Measurements from ENCODE around the gene PLA2G5.

DNA sequence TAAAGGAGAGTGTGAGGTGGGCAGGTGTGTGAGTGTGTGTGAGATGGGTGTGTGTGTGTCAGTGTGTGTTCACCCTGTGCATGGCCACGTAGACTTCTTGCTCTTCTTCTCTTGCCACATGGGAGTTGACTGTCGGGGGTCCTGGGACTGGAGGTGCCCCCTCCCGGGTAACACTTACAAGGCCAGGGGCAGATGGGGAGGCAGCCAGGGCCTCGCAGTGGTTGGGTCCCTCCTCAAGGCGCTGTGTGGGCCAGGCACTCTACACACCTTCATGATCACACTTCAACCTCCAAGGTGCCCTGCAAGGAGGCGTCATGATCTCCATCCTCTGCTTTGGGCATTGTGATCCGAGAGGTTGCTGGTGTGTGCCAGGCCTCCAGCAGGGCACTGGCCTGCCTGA lies 71.5 kb downstream of the PLA2G5 start:
- TF ChIP-seq, protein P1, sequence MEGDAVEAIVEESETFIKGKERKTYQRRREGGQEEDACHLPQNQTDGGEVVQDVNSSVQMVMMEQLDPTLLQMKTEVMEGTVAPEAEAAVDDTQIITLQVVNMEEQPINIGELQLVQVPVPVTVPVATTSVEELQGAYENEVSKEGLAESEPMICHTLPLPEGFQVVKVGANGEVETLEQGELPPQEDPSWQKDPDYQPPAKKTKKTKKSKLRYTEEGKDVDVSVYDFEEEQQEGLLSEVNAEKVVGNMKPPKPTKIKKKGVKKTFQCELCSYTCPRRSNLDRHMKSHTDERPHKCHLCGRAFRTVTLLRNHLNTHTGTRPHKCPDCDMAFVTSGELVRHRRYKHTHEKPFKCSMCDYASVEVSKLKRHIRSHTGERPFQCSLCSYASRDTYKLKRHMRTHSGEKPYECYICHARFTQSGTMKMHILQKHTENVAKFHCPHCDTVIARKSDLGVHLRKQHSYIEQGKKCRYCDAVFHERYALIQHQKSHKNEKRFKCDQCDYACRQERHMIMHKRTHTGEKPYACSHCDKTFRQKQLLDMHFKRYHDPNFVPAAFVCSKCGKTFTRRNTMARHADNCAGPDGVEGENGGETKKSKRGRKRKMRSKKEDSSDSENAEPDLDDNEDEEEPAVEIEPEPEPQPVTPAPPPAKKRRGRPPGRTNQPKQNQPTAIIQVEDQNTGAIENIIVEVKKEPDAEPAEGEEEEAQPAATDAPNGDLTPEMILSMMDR (IDR thresholded peaks at IDR 0.05; ENCODE audit: borderline replicate concordance, extremely low read depth, low read length, poor library complexity, severe bottlenecking): no peak
- no peak for TF ChIP-seq EZH2 (IDR thresholded peaks at IDR 0.05; ENCODE audit: borderline replicate concordance, low read depth, low read length, severe bottlenecking)

All from DND-41 (cell line).